GM10266 (cell line): ENCODE data around the gene SLIT3.

Experiments used
- DNase-seq: peaks from one replicate; pipeline ENCODE4 v3.0.0; 2012; ENCODE audit errors: extremely low spot score
- CTCF ChIP-seq: IDR thresholded peaks from 2 replicates; pipeline ENCODE4 v1.5.1; 2012; ENCODE audit warnings: mild to moderate bottlenecking, low read depth; ENCODE audit not compliant: control insufficient read depth, insufficient read depth; ENCODE audit errors: missing control alignments

The SLIT3 gene

GRCh38 chr5:168895295-168896071 is 405.5 kb downstream of the SLIT3 start:
- no peak for TF ChIP-seq CTCF
- no peak for DNase-seq

GRCh38 chr5:168893283-168893682 is 407.7 kb downstream of the SLIT3 start:
- no peak for DNase-seq
- TF ChIP-seq CTCF, result no peak

- DNase-seq, result no peak
- TF ChIP-seq CTCF, result no peak
Observed at GRCh38 chr5:168892618-168893186, 408.2 kb downstream of the SLIT3 start.

- DNase-seq, result no peak
- no peak for TF ChIP-seq CTCF
Observed at GRCh38 chr5:168890816-168891812, 409.8 kb downstream of the SLIT3 start.

- no peak for TF ChIP-seq CTCF
- no peak for DNase-seq
Observed at GRCh38 chr5:168889039-168889438, 411.9 kb downstream of the SLIT3 start.

- TF ChIP-seq CTCF, result no peak
- DNase-seq, result no peak
Observed at GRCh38 chr5:168887931-168888330, 413.0 kb downstream of the SLIT3 start.
